IMR-90 (cell line): ENCODE results near the gene C1QTNF5. TPM values are rescaled to one million over a fixed set of nuclear protein-coding genes. Genes with fewer than 3 reads are reported as not detected.
A peak's percentile ranks its signal among the peaks of the same experiment; 100 is the strongest.

Experiments
- ATAC-seq: fragments of 200-7000 bp; cut with Tn5 transposase; 2 replicates; pipeline ENCODE4 v1.9.1; 2020; ENCODE audit warnings: low read depth, mild to moderate bottlenecking, moderate library complexity
- BruUV-seq: library from RNA; stranded (reverse); fragments of 400-500 nt; replicated peaks from 2 replicates; lab custom pipeline; 2021; lab: Mats Ljungman, UMichigan
- CTCF ChIA-PET: fragments of 300-600 bp; formaldehyde crosslinking; extraction: SDS; loops from one replicate; lab custom pipeline; 2021; ENCODE audit warnings: antibody characterized with exemption; lab: Yijun Ruan, JAX
- POLR2A ChIA-PET: fragments of 300-600 bp; sonication (Branson Sonifier 250); formaldehyde crosslinking; loops from one replicate; lab custom pipeline; 2022; ENCODE audit warnings: antibody characterized with exemption; ENCODE audit not compliant: unreplicated experiment; lab: Charles Lee
- DNase-seq: peaks from one replicate; pipeline ENCODE4 v3.0.0; 2013
- H2AFZ ChIP-seq: replicated peaks from 2 replicates; pipeline ENCODE3; 2013; ENCODE audit warnings: low read length, mild to moderate bottlenecking; ENCODE audit not compliant: poor library complexity
- H2AK5ac ChIP-seq: 2 replicates; pipeline ENCODE4 v1.6.1; 2013; ENCODE audit warnings: low read depth, low read length, inconsistent platforms
- H2AK9ac ChIP-seq: replicated peaks from 2 replicates; pipeline ENCODE3; 2013; ENCODE audit warnings: mild to moderate bottlenecking, low read depth, low read length, moderate library complexity; ENCODE audit not compliant: poor library complexity
- H2BK120ac ChIP-seq: 2 replicates; pipeline ENCODE4 v1.6.1; 2013; ENCODE audit warnings: low read depth, low read length, inconsistent platforms
- H2BK15ac ChIP-seq: 3 replicates; pipeline ENCODE4 v1.6.1; 2013; ENCODE audit warnings: low read depth, low read length, inconsistent platforms
- H2BK20ac ChIP-seq: 2 replicates; pipeline ENCODE4 v1.6.1; 2013; ENCODE audit warnings: low read depth, mild to moderate bottlenecking, inconsistent platforms, low read length, moderate library complexity
- H2BK5ac ChIP-seq: 2 replicates; pipeline ENCODE4 v1.6.1; 2013; ENCODE audit warnings: mild to moderate bottlenecking, low read depth, low read length, inconsistent platforms; ENCODE audit not compliant: poor library complexity, severe bottlenecking
- H3K14ac ChIP-seq: replicated peaks from 2 replicates; pipeline ENCODE4 v1.6.1; 2013; ENCODE audit warnings: low read depth, low read length, inconsistent platforms
- H3K18ac ChIP-seq: 2 replicates; pipeline ENCODE4 v1.6.1; 2013; ENCODE audit warnings: low read depth, low read length, control low read depth
- H3K23ac ChIP-seq: 2 replicates; pipeline ENCODE4 v1.6.1; 2013; ENCODE audit warnings: low read depth, low read length, inconsistent platforms
- H3K27ac ChIP-seq: 2 replicates; pipeline ENCODE4 v1.5.1; 2013; ENCODE audit warnings: mild to moderate bottlenecking, control low read depth, low read length; ENCODE audit not compliant: insufficient read depth
- H3K27me3 ChIP-seq: 2 replicates; pipeline ENCODE4 v1.6.1; 2013; ENCODE audit warnings: low read length; ENCODE audit not compliant: control insufficient read depth, insufficient read depth
- H3K36me3 ChIP-seq: 2 replicates; pipeline ENCODE4 v1.6.1; 2013; ENCODE audit warnings: low read length, mixed read lengths; ENCODE audit not compliant: control insufficient read depth, insufficient read depth
- H3K4ac ChIP-seq: 2 replicates; pipeline ENCODE4 v1.6.1; 2013; ENCODE audit warnings: low read depth, low read length, inconsistent platforms
- H3K4me1 ChIP-seq: 2 replicates; pipeline ENCODE4 v1.6.1; 2013; ENCODE audit warnings: low read length, mixed read lengths; ENCODE audit not compliant: control insufficient read depth, insufficient read depth
- H3K4me2 ChIP-seq: 2 replicates; pipeline ENCODE4 v1.6.1; 2013; ENCODE audit warnings: low read depth, mild to moderate bottlenecking, control low read depth, low read length, moderate library complexity
- H3K4me3 ChIP-seq: 2 replicates; pipeline ENCODE4 v1.5.1; 2013; ENCODE audit warnings: low read depth, mild to moderate bottlenecking, control low read depth, low read length, moderate library complexity; ENCODE audit not compliant: insufficient read depth
- H3K56ac ChIP-seq: 2 replicates; pipeline ENCODE4 v1.6.1; 2013; ENCODE audit warnings: low read length, inconsistent platforms; ENCODE audit not compliant: insufficient read depth; ENCODE audit errors: extremely low read depth
- H3K79me1 ChIP-seq, 2 experiments: 2 replicates each; pipeline ENCODE4 v1.6.1; 2013; ENCODE audit warnings: low read length in 2 of 2, inconsistent platforms in 1 of 2, low read depth in 1 of 2
- H3K9ac ChIP-seq: 2 replicates; pipeline ENCODE4 v1.6.1; 2013; ENCODE audit warnings: low read depth, low read length, control low read depth
- H3K9me1 ChIP-seq: 2 replicates; pipeline ENCODE4 v1.6.1; 2013; ENCODE audit warnings: low read length, inconsistent platforms; ENCODE audit not compliant: insufficient read depth
- H3K9me3 ChIP-seq: 2 replicates; pipeline ENCODE4 v1.6.1; 2013; ENCODE audit warnings: low read length; ENCODE audit not compliant: control insufficient read depth, insufficient read depth
- H4K20me1 ChIP-seq: 2 replicates; pipeline ENCODE4 v1.6.1; 2013; ENCODE audit warnings: low read length, inconsistent platforms; ENCODE audit not compliant: insufficient read depth
- H4K5ac ChIP-seq: 2 replicates; pipeline ENCODE4 v1.6.1; 2013; ENCODE audit warnings: mild to moderate bottlenecking, low read depth, low read length, control low read depth
- H4K8ac ChIP-seq, 2 experiments: 2 replicates each; pipeline ENCODE4 v1.6.1; 2013; ENCODE audit warnings: low read depth in 2 of 2, low read length in 2 of 2, control low read depth in 1 of 2, inconsistent platforms in 1 of 2
- H4K91ac ChIP-seq: 2 replicates; pipeline ENCODE4 v1.6.1; 2013; ENCODE audit warnings: low read depth, low read length, inconsistent platforms; ENCODE audit not compliant: insufficient read depth
- MAFK ChIP-seq: IDR thresholded peaks from 2 replicates; pipeline ENCODE4 v1.6.1; 2012; ENCODE audit warnings: low read depth, low read length, improper control_type of control experiment
- RAD21 ChIP-seq: IDR thresholded peaks from 2 replicates; pipeline ENCODE4 v1.6.1; 2012; ENCODE audit warnings: low read length, improper control_type of control experiment
- WGBS, 2 experiments: methylation state at CpG; one replicate each; pipeline versions ENCODE4 v1.1.5 to v1.1.7; 2013; ENCODE audit warnings: missing lambda C conversion rate in 2 of 2; ENCODE audit not compliant: insufficient read length in 1 of 2; ENCODE audit errors: extremely low coverage in 2 of 2; 5-methylcytosine and 5-hydroxymethylcytosine counted together
- dilution Hi-C: fragments of 300-500 bp; cut with HindIII; formaldehyde crosslinking; loops from one replicate; pipeline ENCODE4 v1.14.3; 2018; ENCODE audit warnings: low sequenced_read_pairs; ENCODE audit not compliant: unreplicated experiment
- in situ Hi-C: fragments of 300-500 bp; cut with MboI; formaldehyde crosslinking; loops from 3 replicates; pipeline ENCODE4 v1.14.3; 2019; ENCODE audit warnings: low sequenced_read_pairs, inconsistent platforms, mixed read lengths
- intact Hi-C: fragments of 100-400 bp; cut with micrococcal nuclease; formaldehyde crosslinking; loops from 2 replicates; pipeline ENCODE4 v1.10.0; 2022
- polyA plus RNA-seq, 3 experiments: library from polyadenylated mRNA; depleted of rRNA; stranded (reverse); fragments of >200 nt; gene quantifications; 2 replicates each; pipeline ENCODE4 v1.2.3, GENCODE V29; 2012; ENCODE audit warnings: low replicate concordance in 1 of 3
- total RNA-seq: library from RNA; depleted of rRNA; stranded (reverse); fragments of >200 nt; gene quantifications from 2 replicates; pipeline ENCODE4 v1.2.3, GENCODE V29; 2012

The C1QTNF5 gene
- total and polyA plus RNA-seq, 2 of the 4 experiments (the other 2 are of a cell fraction): 2.0 to 5.4 TPM

DNA sequence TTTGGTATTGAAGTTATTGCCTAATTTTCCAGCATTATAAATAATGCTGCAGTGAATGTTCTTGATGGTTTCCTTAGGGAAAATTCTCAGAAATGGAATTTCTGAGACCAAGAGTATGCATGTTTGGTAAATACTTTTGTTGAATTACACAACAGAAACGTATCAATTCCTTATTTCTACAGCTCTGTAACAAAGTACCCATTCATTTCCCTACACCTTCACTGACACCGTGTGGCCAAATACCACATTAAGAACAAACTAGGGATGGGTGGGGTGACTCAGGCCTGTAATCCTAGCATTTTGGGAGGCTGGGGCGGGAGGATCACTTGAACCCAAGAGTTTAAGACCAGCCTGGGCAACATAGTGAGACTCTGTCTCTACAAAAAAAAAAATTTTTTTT, 45.5 kb downstream of the C1QTNF5 start:
- intact Hi-C loops (no loop called here), in situ Hi-C loops (no loop called here), dilution Hi-C loops (no loop called here)
- H3K9me3 ChIP-seq: peaks cover 9% of the 10 kb centered on the region
- H2AK9ac ChIP-seq: no peak overlapping the region
- no peak overlapping the region for H3K27ac ChIP-seq
- H3K9me1 ChIP-seq: no peaks in the 10 kb centered on the region; the same call in 1 of the 2 replicates
- no peak overlapping the region for H3K9ac ChIP-seq
- no peak overlapping the region for H2AFZ ChIP-seq
- ATAC-seq (peak; percentile 61), DNase-seq (no peak)
- no peak overlapping the region for H4K91ac ChIP-seq
- H3K4me3 ChIP-seq: no peak overlapping the region
- no peaks in the 10 kb centered on the region for H3K4me1 ChIP-seq
- H3K4ac ChIP-seq: no peak overlapping the region
- peaks cover 32% of the 10 kb centered on the region for H3K36me3 ChIP-seq
- H4K20me1 ChIP-seq: no peaks in the 10 kb centered on the region
- ChIA-PET POLR2A (no interaction called here), CTCF (interaction anchor here (0.7 kb wide), 1 partner anchor 10 kb away, joined by 5 read pairs; no protein-coding TSS in a partner anchor)
- peaks cover 5 to 34% of the 10 kb centered on the region in 2 experiments; a peak in 3 of 4 replicates for H3K79me1 ChIP-seq
- H3K18ac ChIP-seq: no peak overlapping the region
- no peak overlapping the region for H3K14ac ChIP-seq
- no peak overlapping the region for H3K4me2 ChIP-seq
- H3K27me3 ChIP-seq: no peaks in the 10 kb centered on the region
- H4K5ac ChIP-seq: no peak overlapping the region
- no peak overlapping the region for H4K8ac ChIP-seq
- H2BK120ac ChIP-seq: no peak overlapping the region
- no peak overlapping the region for H2AK5ac ChIP-seq
- BruUV-seq: no TSS peak
- no peak overlapping the region for H2BK5ac ChIP-seq
- WGBS, 2 experiments: no CpG with 5 or more reads among the region's 3 CpGs
- H2BK20ac ChIP-seq: no peak overlapping the region
- H2BK15ac ChIP-seq: no peak overlapping the region
- TF ChIP-seq RAD21 (peak; percentile 22; the same call in 1 of the 2 replicates), MAFK (no peak)
- no peak overlapping the region for H3K56ac ChIP-seq
- no peak overlapping the region for H3K23ac ChIP-seq
